ENCODE results near the gene HACD3.
"Not testable (repeated sequence)": the region's sequence is repeated elsewhere in the genome, so short reads cannot be mapped to it uniquely, and the experiment has no call there.

Gene HACD3

DNA sequence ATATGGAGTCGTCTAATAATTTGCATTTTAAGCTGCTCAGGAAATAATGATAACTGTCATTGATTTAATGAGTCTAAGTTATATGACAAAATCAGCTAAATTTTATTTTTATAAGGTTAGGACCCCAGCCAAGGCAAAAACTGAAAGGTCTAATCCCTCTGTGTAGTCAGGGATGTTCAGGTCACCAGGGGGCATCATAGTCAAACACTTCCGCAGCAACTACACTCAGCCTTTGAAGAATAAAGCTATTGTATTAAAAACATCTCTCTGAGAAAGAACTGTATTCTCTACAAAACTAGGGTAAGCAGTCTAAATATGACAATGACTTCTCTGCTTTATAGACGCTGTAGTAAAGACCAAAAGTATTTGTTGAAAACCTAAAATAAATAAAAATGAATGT, 65.7 kb downstream of the HACD3 start:
- no peak for DNase-seq (ENCODE audit: low read depth in 2 of 2, low spot score in 1 of 2)

DNA sequence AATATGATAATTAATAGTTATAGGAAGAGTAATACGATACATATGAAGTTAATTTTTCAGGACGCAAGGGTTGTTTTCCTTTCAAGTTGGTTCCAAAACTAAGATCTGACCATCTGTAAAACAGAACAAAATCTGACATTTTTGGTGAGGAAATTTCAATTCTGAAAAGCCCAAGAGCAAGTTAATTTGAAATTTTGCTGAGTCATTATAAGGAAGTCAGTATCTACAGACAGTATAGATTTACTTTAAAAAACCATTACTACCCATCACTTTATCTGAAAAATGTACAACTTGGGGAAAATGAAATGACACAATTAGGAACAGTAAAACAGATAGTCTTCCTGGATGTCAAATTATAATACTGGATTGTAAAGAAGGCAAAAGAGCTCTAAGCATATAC, 68.2 kb downstream of the HACD3 start:
- no peak for DNase-seq (ENCODE audit: low read depth in 2 of 2, low spot score in 1 of 2)

DNA sequence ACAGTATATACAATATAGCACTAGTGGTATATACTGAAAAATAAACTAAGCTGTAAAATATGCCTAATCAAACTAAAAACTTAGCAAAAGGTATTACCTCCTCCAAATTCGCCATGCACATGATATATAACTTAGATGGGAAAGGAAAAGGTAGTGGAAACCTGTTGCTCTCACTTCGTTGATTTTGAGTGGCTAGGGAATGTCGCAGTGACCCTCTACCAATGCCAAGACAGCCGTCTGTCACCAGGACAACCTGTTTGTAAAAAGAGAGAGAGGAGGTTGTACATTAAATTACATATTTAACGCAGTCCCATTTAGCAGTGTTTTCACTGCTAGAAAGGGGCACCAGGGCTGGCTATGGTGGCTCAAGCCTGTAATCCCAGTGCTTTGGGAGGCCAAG, 69.4 kb downstream of the HACD3 start:
- no peak for DNase-seq (ENCODE audit: low read depth in 2 of 2, low spot score in 1 of 2)

DNA sequence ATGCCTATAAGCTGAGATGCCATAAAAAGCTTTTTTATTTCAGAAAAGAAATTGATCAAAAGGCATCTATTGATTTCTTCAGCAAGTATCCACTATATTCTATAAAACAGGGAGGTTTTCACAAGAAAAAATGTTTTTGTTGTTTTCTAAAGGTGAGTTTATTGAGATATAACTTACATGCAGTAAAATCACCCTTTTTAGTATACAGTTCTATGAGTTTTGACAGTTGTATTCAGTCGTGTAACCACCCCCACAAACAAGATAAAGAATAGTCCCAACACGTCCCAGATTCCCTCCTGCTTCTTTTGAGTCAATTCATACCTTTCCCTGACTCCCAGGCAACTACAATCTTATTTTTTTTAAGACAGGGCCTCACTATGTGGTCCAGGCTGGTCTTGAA, 72.9 kb downstream of the HACD3 start:
- no peak for DNase-seq (ENCODE audit: low read depth in 2 of 2, low spot score in 1 of 2)

DNA sequence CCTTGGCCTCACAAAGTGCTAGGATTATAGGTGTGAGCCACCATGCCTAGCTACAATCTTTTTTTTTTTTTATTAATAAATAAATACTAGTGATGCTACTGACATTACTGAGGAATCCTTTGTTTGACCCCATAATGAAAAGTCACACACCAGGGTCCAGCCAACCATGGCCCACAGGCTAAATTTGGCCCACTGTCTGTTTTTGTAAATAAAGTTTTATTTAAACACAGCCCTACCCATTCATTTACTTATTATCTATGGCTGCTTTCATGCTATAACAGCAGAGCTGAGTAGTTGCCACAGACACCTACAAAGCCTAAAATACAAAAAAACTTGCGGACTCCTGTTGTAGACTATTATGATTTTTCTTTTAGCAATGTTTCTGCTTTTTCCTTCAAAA, 73.3 kb downstream of the HACD3 start:
- no peak for DNase-seq (ENCODE audit: low read depth in 2 of 2, low spot score in 1 of 2)

DNA sequence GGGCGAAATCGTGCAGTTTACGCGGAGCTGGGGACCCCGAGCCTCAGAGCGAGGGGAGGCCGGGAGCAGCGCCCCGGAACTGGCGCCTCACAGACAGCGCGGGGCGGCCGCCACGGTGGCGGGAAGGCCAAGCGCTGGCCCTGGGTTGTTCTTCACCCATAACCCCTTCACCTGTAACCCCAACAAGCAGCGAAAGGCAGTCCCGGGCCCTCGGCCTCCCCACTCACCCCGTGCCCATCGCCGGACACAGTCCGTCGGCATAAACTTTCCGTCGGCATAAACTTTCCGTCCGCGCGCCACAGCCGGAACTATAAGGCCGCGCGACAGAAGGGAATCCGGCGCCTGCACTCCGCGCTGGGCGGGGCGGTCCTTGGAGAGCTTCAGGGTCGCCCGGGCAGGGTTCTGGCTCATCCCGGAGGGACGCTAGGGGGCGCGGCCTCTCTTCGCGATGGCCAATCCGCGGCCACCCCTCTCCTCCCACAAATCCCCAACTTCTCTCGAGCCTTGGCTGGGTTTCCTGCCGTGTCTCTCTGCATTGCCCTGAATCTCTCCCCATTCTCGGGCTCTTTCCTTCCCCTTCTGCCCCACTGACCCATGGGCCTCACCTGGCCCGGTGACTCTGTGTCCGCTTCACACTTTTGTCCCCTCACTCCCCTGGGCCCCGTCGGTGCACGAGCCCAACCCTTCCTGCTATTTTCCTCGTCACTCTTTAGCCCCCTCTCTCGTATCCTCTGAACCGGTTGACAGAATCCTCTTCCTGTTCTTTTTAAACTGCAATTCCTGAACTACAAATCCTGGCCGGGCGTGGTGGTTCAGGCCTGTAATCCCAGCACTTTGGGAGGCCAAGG, 80.8 kb downstream of the HACD3 start, which contains the start of gene INTS14:
Gene INTS14, minus strand, starts transcription at position 261 of the 848 bp plus-strand sequence. CDS start 3,751 bp downstream, outside the sequence.
- DNase-seq (ENCODE audit: low read depth in 2 of 2, low spot score in 1 of 2), result peak; percentile 69 to 86

DNA sequence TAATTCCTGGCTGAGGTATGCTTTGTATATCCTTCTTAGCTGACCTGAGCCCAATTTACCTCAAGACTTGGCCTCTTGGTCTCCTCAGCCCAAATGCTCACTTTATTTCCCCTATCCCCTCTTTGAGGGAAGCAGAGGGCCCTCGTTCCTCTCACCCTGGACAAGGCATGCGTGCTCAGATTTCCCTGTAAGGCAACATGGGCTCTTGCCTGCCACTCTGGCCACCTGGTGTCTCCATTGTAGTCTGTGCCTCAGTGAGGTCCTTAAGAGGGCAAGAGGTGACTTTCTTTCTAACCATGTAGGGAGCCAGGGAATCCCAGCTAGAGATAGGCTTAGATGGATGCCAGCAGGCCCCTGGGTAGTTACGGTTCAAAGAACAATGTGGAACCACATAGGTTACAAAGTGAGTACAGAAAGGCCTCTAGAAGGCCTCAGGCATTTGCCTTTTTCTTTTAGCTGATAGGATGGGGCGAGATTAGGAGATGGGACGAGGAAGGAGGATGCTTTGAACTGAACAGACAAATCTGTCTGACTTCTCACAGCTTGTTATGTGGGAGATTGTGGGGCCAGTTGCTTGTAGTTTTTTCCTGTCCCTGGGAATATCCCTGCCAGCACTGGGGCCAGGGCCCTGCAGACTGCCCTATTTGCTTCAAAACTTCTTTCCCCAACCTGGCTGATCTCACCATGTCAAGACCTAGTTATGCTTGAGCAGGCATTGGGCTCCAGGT, 81.8 kb downstream of the HACD3 start:
- no peak for DNase-seq (ENCODE audit: low read depth in 2 of 2, low spot score in 1 of 2)

DNA sequence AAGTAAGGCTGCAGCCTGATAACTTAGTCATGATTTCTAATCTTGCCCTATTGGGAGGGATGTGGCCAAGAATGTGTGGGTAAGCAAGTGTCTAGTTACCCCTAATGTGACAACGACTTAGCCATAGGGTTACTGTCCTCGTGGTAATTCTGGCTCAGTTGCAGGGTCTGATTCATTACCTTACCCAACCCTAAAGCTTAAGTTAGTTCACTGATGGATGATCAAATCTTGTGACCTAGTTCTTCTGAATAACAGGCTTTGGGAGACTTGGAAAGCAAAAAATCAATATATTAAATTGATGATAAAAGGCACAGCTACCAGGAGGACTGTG, 82.3 kb downstream of the HACD3 start:
- no peak for DNase-seq (ENCODE audit: low read depth in 2 of 2, low spot score in 1 of 2)

DNA sequence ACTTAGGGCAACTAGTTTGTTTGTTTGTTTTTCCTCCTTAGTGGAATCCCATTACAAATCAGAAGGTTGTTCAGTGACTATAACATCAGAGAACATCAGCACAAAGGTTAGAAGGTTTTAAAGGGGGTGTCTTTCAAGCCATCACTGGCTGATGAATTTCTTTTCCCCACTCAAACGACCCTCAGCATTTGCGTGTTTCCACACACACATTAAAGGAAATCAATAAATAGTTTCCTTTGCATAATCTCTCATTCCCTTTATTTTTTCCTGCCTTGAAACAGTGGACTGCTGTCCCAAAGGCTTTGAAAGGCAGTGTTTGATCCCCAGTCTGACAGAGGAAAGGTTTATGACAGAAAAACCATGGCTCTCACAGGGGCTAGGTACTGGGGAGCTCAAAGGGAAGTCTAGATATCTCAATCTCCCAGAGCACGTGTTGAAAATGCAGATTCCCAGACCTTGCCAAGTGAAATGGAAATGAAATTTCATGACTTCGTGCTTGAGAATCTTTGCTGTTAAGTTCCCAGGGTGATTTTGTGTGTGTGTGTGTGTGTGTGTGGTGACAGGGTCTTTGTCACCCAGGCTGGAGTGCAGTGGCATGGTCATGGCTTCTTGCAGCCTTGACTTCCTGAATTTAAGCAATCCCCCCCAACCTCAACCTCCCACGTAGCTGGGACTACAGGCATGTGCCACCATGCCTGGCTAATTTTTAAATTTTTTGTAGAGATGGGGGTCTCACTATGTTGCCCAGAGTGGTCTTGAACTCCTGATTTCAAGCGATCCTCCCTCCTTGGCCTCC, 82.9 kb downstream of the HACD3 start:
- no peak for DNase-seq (ENCODE audit: low read depth in 2 of 2, low spot score in 1 of 2)

DNA sequence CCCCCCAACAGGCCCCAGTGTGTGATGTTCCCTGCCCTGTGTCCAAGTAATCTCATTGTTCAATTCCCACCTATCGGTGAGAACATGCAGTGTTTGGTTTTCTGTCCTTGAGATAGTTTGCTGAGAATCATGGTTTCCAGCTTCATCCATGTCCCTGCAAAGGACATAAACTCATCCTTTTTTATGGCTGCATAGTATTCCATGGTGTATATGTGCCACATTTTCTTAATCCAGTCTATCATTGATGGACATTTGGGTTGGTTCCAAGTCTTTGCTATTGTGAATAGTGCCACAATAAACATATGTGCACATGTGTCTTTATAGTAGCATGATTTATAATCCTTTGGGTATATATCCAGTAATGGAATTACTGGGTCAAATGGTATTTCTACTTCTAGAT, 85.6 kb downstream of the HACD3 start:
- DNase-seq (ENCODE audit: low read depth in 2 of 2, low spot score in 1 of 2), result not testable (repeated sequence)

DNA sequence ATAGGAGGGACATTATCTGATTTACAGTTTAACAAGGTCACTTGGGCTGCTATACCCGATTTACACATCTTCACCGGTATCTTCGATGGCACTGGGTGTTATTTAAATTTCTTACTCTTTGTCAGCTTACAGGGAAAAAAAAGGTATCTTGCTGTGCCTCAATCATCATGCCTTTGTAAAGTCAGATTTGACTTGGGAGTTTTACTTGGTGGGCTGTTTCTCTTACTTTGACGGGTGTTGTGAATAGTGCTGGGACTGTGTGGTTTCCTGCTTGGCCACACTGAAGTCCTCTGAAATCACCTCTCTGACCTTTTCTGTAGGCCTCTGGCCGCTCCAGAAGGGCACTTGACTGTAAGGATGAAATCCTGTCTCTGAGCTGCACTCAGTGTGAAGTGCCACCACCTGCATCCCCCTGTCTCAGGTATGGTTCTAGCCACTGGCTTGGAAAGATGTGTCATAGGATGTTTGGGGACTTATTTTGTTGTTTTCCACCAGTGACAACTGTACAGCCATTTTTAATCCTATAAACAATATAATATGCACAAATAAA, 88.4 kb downstream of the HACD3 start:
- DNase-seq (ENCODE audit: low read depth in 2 of 2, low spot score in 1 of 2), result no peak

DNA sequence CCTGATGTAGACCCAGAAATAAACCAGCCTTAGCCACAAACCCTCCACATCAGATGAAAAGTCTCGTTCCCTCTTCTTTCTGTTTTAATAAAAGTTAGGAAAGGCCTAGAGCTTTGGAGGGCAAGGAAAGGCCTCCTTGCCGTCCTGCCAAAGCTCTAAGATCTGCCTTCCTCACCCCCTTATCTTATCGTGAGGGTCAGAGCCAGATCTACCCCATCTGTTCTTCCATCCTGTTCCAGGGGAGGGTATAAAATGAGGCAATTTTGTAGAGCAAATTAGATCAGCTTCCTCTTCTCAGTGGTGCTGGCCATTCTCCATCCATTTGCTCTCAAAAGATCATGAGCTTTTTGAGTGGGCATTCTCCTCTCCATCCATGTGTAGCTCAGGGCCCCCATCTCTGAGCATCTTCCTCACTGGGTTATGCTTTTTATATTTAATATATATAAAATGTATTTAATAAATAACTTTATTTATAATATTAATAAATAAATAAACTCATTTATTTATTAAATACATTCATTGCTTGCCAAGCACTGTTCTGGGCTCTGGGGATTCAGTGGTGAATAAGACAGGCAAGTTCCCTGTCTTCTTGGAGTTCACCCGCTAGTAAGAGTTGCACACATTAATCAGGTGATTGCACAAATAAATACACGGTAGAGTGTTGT, 89.5 kb downstream of the HACD3 start:
- DNase-seq (ENCODE audit: low read depth in 2 of 2, low spot score in 1 of 2), result no peak

DNA sequence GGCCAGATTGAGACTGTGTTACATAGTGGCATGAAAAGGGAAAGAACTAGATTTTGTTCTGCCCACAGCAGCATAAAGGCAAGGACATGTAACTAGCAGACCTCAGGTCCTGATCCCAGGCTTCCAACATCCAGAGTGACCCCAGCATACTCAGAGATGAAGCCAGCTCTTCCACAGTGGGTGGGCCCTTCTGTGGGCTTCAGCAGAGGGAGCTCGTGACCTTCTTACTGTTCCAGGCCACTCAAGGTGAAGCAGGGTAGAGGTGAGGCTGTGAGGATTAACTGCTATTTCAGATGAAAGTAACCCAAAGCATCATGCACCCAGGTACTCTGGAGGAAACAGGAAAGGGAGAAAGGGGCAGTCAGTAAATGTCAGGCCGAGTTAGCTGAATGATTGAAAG, 90.6 kb downstream of the HACD3 start:
- no peak for DNase-seq (ENCODE audit: low read depth in 2 of 2, low spot score in 1 of 2)

DNA sequence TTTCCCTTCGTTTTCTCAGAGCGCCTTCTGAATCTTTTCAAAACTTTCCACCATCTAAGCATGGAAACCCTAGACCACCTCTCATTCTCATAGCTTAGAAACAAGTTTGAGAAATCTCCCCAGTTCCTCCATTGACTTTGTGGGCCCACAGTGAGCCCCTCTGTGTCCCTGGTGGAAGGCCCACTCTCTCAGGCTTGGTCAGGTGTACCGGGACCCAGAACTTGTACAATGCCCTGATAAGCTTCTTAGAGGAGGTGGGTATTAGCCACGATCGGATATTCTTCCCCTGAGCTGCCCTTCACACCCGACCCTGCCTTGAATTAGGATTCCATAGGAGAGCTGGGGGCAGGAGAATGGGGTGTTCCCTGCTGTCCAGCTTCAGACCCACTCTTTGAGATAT, 91.4 kb downstream of the HACD3 start, which contains the start of gene SLC24A1:
Gene SLC24A1, plus strand, starts transcription at position 301 of the 400 bp plus-strand sequence. CDS start 2,143 bp downstream, outside the sequence.
- DNase-seq (ENCODE audit: low read depth in 2 of 2, low spot score in 1 of 2), result no peak

DNA sequence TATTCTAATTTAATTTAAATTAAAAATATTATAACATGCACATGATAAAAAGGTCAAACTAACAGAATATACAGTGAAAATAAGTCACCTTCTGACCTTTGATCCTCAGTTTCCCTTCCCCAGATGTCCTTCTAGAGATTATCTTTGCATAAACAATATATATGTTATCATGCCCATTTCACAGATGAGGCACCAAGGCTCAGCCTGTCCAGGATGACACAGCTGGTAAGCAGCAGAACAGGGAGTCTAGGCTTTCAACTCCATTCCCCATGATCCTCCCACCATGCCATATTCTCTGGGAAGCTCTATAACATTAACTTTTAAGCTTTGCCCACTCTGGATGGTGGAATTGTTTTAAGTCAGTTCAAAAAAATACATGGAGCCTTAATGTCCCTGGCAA, 92.8 kb downstream of the HACD3 start:
- DNase-seq (ENCODE audit: low read depth in 2 of 2, low spot score in 1 of 2), result no peak

DNA sequence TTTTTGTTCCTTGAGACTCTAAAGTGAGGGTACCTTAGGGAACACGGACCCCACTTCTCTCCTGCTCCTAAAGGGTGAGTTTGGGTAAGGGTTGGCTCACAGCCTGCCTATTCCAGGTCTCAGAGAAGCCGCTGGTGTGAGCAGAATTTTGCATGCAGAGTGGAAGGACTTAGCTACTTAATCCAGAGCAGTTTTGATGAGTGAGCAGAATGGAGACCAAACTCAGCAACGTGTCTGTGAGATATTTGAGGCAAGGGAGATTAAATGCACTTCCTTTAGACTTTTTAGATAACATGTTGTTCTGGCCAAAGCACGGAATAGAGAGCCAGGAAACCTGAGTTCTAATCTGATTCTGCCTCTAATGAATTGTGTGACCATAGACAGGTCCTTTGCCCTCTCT, 96.6 kb downstream of the HACD3 start:
- DNase-seq (ENCODE audit: low read depth in 2 of 2, low spot score in 1 of 2), result no peak

Measured in stimulated activated CD8-positive, alpha-beta memory T cell treated with anti-CD3 and anti-CD28 coated beads, Interleukin-4, amount 100 ng/mL, for 1 hour (primary cell).